GM19467 (cell line): ENCODE measurements around the gene NCAPH2.

Source experiments
- ATAC-seq: cut with Tn5 transposase; IDR thresholded peaks from one replicate; pipeline ENCODE4 v1.9.1; 2021; ENCODE audit warnings: mild to moderate bottlenecking, moderate library complexity; ENCODE audit not compliant: unreplicated experiment

NCAPH2 gene

DNA sequence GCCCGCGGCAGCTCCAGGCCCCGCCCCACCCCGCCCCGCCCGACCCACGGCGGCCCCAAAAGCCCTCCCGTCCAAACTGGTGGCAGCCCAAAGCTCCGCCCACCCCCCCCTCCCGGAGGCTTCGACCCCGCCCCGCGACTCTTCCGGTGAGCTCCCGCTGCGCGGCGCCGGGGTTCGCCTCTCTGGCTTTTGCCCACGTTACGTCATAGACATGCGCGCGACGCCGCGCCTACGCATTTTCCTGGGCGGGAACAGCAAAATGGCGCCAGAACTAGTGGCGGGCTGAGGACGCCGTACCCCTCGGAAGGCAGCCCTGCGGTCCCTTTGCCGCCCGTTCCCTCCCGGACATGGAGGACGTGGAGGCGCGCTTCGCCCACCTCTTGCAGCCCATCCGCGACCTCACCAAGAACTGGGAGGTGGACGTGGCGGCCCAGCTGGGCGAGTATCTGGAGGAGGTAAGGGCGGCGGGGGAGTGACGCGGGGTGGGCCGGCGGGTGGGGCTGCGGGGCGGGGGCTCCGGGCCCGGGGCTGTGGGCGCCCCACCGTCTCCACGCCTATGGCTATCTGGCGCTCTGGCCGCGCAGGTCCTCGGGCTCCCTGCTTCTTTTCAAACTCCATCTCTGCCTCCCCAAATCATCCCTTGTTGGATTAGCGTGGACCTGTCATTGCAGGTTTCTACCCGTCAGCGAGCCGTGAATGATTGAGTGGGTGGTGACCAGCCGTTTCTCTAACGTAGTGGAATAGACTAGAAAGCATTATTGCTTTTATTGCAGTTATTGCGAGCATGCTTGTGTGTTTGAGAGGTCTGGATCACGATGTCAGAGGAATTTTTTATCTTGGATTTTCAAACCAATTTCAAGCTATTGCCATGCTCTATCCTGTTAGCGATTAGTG is at the start of gene NCAPH2:
Gene NCAPH2, plus strand, starts transcription at position 234 of the 894 bp plus-strand sequence. Its CDS starts 114 bp downstream, at position 348.
- ATAC-seq = peak; percentile 63

- no peak for ATAC-seq
These were observed 49.0 kb upstream of the NCAPH2 start for GRCh38 chr22:50459016-50459415.

GRCh38 chr22:50459496-50460140 is 48.4 kb upstream of the NCAPH2 start:
- ATAC-seq = no peak

GRCh38 chr22:50460938-50461337 is 47.1 kb upstream of the NCAPH2 start:
- ATAC-seq = no peak

GRCh38 chr22:50461536-50461935 is 46.5 kb upstream of the NCAPH2 start:
- ATAC-seq = no peak

DNA sequence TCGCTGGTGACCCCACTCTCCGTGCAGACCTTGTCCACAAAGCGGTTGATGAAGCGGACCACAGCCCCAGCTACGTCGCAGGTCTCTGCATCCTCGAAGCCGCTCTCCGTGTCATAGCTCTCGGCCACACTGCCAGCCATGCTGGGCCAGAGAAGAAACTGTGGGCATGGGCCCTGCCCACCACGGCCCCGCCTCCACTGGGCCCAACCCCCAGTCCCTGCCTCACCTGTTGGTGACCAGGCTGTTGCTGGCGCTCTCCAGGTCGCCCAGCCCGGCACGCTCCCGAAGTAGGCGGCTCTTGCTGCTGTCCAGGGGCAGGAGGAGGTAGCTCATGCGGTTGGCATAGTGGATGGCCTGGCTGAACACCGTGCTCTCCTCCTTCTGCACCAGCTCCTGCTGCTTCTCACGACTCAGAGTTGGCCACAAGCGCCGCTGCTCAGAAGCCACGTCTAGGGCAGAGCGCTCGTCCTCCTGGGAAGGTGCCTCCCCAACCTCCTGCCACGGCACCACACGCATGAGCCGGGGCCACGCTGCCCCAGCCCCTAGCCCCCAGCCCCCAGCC is 46.0 kb upstream of the NCAPH2 start:
- ATAC-seq = no peak

- no peak for ATAC-seq
These were observed 44.7 kb upstream of the NCAPH2 start for GRCh38 chr22:50463188-50463900.

- ATAC-seq = no peak
These were observed 43.6 kb upstream of the NCAPH2 start for GRCh38 chr22:50464451-50464850.

DNA sequence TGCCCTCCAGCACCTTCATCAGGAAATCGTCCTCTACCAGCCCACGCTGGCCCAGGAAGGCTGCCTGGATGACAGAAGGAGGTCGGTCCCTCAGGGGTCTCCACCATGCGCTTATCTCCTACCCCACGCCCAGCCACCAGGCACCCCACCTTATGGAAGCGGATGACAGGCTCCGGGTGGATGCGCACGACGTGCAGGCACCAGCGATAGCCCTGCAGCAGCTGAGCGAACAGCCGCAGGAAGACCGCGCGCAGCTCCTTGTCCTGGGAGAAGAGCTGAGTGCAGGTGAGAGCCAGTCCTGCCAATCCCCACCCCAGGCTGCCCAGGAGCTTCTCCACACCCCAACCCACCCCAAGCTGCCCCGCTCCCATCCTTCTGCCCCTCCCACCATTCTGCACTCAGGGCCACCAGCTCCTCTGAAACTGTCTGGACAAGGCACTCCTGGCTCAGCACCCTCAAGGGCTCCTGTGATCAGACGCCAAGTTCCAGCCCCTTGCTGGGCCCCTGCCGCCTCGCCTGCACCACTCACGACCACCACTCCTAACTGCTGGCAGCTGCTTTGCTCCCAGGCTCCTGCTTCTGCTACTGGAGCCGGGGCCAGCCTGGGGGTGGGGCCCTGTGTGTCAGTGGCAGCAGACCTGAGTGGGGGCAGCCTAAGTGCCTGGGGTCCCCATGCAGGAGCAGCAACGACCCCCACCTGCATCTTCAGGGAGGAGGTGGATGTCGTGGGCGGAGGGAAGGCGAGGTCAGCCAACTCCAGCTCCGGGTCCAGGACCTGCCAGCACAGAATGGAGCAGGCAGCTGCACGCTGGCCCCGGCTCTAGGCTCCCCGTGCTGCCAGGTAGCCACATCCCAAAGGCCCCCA is 42.7 kb upstream of the NCAPH2 start:
- ATAC-seq = no peak

DNA sequence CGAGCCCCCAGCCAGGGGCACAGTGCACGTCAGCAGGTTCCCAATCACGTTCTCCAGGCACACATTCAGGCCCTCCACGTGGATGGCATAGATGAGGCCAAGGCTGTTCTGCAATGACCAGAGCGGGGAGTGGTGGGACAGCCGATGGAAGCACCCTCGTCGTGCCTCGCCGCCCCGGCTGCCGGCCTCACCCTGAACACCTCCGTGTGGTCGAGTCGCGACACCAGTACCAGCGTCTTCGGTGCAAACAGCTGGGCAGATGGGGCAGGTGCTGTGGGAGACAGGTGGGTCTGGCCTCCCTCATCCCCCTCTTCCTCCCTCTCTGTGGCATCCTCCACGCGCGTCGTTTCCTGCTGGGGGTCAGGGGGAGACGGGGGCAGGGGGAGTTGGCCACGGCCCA is 40.7 kb upstream of the NCAPH2 start:
- no peak for ATAC-seq

DNA sequence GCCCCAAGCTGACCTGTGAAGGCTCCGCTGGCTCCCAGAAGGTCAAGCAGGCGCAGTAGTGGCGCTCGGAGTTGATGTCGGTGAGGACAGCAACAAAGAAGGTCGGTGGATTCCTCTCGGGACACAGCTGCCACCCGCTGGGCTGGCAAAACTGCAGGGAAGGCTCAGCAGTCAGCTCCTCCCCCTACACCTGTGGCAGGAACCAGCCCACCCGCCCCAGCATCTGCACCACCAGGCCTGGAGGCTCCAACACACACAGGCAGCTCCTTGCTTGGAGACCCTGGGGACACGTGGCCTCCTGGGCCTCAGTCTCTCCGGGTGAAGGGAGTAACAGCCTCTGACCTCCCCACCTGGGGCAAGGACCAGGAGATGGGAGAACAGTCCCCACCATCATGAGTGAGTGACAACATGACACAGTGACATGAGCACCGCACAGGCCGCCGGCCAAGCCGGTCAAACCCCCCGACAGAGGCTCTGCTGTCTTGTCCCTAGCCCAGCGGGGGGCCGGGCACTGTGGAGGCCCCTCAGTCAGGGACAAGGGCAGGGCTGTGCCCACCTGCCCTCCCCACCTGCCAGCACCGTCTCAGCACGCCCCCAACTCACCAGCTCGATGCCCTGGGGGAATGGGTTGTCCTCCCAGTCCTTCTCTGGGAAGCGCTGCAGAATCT is 40.1 kb upstream of the NCAPH2 start:
- ATAC-seq = no peak

DNA sequence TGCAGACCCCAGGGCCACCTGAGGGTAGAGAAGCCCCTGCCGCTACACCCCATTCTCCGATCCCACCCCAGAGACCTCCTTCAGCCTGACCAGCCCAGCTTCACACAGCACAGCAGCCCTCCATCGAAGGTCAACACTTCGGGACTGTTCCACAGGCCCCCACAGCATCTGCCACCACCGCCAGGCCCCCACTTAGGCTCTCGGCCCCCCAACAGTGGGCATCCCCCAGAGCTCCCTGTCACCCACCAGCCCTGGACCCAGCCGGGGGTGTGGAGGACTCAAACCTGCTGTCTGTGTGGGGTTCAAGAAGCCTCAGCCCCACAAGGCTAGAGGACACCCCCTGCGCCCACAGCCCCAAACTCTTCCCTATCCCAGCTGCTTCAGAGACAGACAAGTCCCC is 39.4 kb upstream of the NCAPH2 start:
- ATAC-seq = no peak

GRCh38 chr22:50469377-50470305 is 38.4 kb upstream of the NCAPH2 start:
- peak; percentile 43 for ATAC-seq

- ATAC-seq = no peak
These were observed 37.5 kb upstream of the NCAPH2 start for GRCh38 chr22:50470491-50470890.

- ATAC-seq = no peak
These were observed 36.7 kb upstream of the NCAPH2 start for GRCh38 chr22:50471197-50471847.

GRCh38 chr22:50471962-50472361 is 36.1 kb upstream of the NCAPH2 start:
- ATAC-seq = no peak

DNA sequence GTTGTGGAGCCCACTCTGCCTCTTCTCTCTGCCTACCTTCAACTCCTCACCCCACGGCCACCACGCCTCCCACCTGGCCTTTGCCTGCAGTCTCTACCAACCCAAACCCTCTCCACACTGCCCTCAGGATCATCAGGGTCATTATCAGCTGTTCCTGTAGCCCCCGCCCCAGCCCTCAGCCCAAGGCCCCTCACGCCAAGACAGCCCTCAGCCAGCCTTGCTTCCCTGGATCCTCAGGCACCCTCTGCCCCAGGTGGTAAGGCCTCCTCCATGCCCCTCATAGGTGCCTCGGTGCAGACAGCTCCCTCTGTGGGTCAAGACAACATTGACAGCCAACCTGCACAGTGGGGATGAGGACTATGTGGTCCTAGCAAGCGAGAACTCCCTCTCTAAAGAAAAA is 34.9 kb upstream of the NCAPH2 start:
- no peak for ATAC-seq
